Mucosa of descending colon (tissue), 3 donors: ENCODE measurements around the gene MAP1LC3B2. TPM values are rescaled to one million over a fixed set of nuclear protein-coding genes. Genes with fewer than 3 reads are reported as not detected.

ENCODE experiments used
- ATAC-seq: fragments of 200-7000 bp; cut with Tn5 transposase; one replicate; pipeline ENCODE4 v1.9.1; 2020; ENCODE audit warnings: mild to moderate bottlenecking, moderate library complexity
- DNase-seq, 3 donors: peaks; one replicate each; pipeline ENCODE4 v3.0.0-alpha.2; 2020
- H3K36me3 ChIP-seq: fragments of 200-600 bp; one replicate; pipeline ENCODE4 v1.8.0; 2021; ENCODE audit warnings: low read depth, mild to moderate bottlenecking
- H3K4me1 ChIP-seq: fragments of 200-600 bp; one replicate; pipeline ENCODE4 v1.8.0; 2021; ENCODE audit warnings: low read depth, mild to moderate bottlenecking
- H3K4me3 ChIP-seq: fragments of 200-600 bp; one replicate; pipeline ENCODE4 v1.8.0; 2021; ENCODE audit warnings: mild to moderate bottlenecking
- H3K9me3 ChIP-seq: fragments of 200-600 bp; one replicate; pipeline ENCODE4 v1.8.0; 2021; ENCODE audit warnings: mild to moderate bottlenecking
- CTCF ChIP-seq: fragments of 200-600 bp; IDR thresholded peaks from one replicate; pipeline ENCODE4 v1.8.0; 2022; ENCODE audit warnings: antibody characterized with exemption, mild to moderate bottlenecking
- intact Hi-C, 2 donors: fragments of 100-400 bp; cut with DNase I in 1 of 2; cut with micrococcal nuclease in 1 of 2; formaldehyde crosslinking; loops; one replicate each; pipeline versions ENCODE4 v1.11.0 to v1.11.1; 2022; cut with DNase I, micrococcal nuclease
- total RNA-seq, 3 donors: library from RNA; stranded (reverse); fragmentation: NEBNext Ultra II Directional in 2 of 3; extraction: Animal tissue kit (Norgen Biotek cat#: 25700) in 2 of 3; gene quantifications; one replicate each; pipeline versions ENCODE4 v1.2.1 to v1.2.4, GENCODE V29; 2021 to 2023
- donor health status: DM: no; HTN: no; CAD: no; lungs with moderate emphysema.
- donor health status: DM: no; HTN: no; CAD: no.
- donor health status: DM: no; HTN: yes; CAD: no.

Gene MAP1LC3B2
- total RNA-seq, 3 donors from 2014 or later: 1.6 to 2.0 (median 1.7) TPM

GRCh38 chr12:116621194-116621593 lies 62.0 kb downstream of the MAP1LC3B2 start:
- ATAC-seq: no peak
- no peak for DNase-seq
- no peak for TF ChIP-seq CTCF
- intact Hi-C loops: no loop called here
- Histone ChIP-seq H3K4me3 (no peak overlapping the region), H3K4me1 (no peaks in the 10 kb centered on the region), H3K9me3 (peaks cover 6% of the 10 kb centered on the region), H3K36me3 (no peaks in the 10 kb centered on the region)

GRCh38 chr12:116624516-116624915 lies 65.3 kb downstream of the MAP1LC3B2 start:
- H3K36me3 ChIP-seq: no peaks in the 10 kb centered on the region
- no peaks in the 10 kb centered on the region for H3K4me1 ChIP-seq
- H3K4me3 ChIP-seq: no peak overlapping the region

GRCh38 chr12:116626153-116626552 lies 67.0 kb downstream of the MAP1LC3B2 start:
- no peaks in the 10 kb centered on the region for H3K36me3 ChIP-seq
- peaks cover 6% of the 10 kb centered on the region for H3K9me3 ChIP-seq
- intact Hi-C loops: no loop called here
- H3K4me1 ChIP-seq: no peaks in the 10 kb centered on the region
- H3K4me3 ChIP-seq: no peak overlapping the region
- TF ChIP-seq CTCF: no peak
- ATAC-seq (no peak), DNase-seq (no peak)

More at GRCh38 chr12:116624516-116624915, 65.3 kb downstream of the MAP1LC3B2 start:
- no peak for TF ChIP-seq CTCF
- DNase-seq: no peak
- ATAC-seq: no peak
- intact Hi-C loops: no loop called here
- peaks cover 6% of the 10 kb centered on the region for H3K9me3 ChIP-seq

Other genes starting within 250 kb of the MAP1LC3B2 start
- 10 to 100 TPM; 32.2 to 53.7 (median 53.6) TPM for gene SPRING1, start 178.7 kb downstream of the MAP1LC3B2 start, total RNA-seq
- gene RNFT2, start 178.9 kb downstream of the MAP1LC3B2 start, total RNA-seq: 1 to 10 TPM; 2.0 to 3.7 (median 2.1) TPM